ENCODE measurements around the gene ZNF766.

ZNF766 gene

DNA sequence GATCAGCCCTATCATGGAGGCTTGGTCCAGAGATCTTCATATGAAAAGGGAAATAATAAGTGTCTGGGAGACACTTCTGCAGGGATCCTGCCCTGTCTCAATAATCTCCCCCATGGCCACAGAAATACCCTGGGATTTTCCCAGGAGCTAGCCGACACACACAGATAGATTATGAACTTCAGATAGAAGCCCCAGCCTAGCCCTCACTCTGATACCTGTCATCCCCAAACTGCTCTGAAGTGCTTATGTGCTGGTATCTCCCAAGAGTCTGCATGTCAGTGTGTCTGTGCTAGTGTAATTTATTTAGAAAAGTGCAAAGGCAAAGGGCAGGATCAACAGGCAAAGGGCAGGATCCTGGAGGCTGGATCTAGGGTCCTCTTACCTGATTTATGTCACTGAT, 38.7 kb upstream of the ZNF766 start:
- Histone ChIP-seq H3K4me2 (ENCODE audit: low read depth, low read length, poor library complexity, severe bottlenecking) (no peak overlapping the region), H3K9me3 (ENCODE audit: insufficient read depth, low read length) (no peaks in the 10 kb centered on the region), H3K36me3 (ENCODE audit: low read length) (no peaks in the 10 kb centered on the region), H3K27ac (ENCODE audit: low read depth, low read length) (no peak overlapping the region), H3K9me2 (replicated peaks; ENCODE audit: insufficient read depth, low read length) (no peaks in the 10 kb centered on the region), H2AFZ (ENCODE audit: low read depth, low read length, severe bottlenecking) (no peak overlapping the region), H3K9ac (ENCODE audit: low read length) (no peak overlapping the region), H3K79me2 (ENCODE audit: insufficient read depth, low read length) (no peaks in the 10 kb centered on the region), H3F3A (ENCODE audit: insufficient read depth) (no peaks in the 10 kb centered on the region), H4K20me1 (ENCODE audit: low read depth, low read length) (no peaks in the 10 kb centered on the region), H3K27me3 (ENCODE audit: low read length) (no peaks in the 10 kb centered on the region), H3K4me3 (ENCODE audit: insufficient read depth, low read length, poor library complexity, severe bottlenecking) (no peak overlapping the region)
- TF ChIP-seq EZH2phosphoT487 (conservative IDR thresholded peaks at IDR 0.05; ENCODE audit: low read length) (no peak), CTCF (IDR thresholded peaks at IDR 0.05; ENCODE audit: insufficient read depth, low read length, poor library complexity, severe bottlenecking) (no peak)

- no peak overlapping the region for H2AFZ ChIP-seq (ENCODE audit: low read depth, low read length, severe bottlenecking)
- TF ChIP-seq CTCF (IDR thresholded peaks at IDR 0.05; ENCODE audit: insufficient read depth, low read length, poor library complexity, severe bottlenecking) = no peak
- TF ChIP-seq EZH2phosphoT487 (conservative IDR thresholded peaks at IDR 0.05; ENCODE audit: low read length) = no peak
These were observed 38.1 kb upstream of the ZNF766 start for GRCh38 chr19:52231154-52231910.

GRCh38 chr19:52234406-52234805, 35.0 kb upstream of the ZNF766 start:
- TF ChIP-seq EZH2phosphoT487 (conservative IDR thresholded peaks at IDR 0.05; ENCODE audit: low read length) (no peak), CTCF (IDR thresholded peaks at IDR 0.05; ENCODE audit: insufficient read depth, low read length, poor library complexity, severe bottlenecking) (no peak)
- no peaks in the 10 kb centered on the region for H3F3A ChIP-seq (ENCODE audit: insufficient read depth)
- H3K79me2 ChIP-seq (ENCODE audit: insufficient read depth, low read length) = no peaks in the 10 kb centered on the region
- H2AFZ ChIP-seq (ENCODE audit: low read depth, low read length, severe bottlenecking) = no peak overlapping the region
- H3K9me3 ChIP-seq (ENCODE audit: insufficient read depth, low read length) = no peaks in the 10 kb centered on the region
- no peaks in the 10 kb centered on the region for H4K20me1 ChIP-seq (ENCODE audit: low read depth, low read length)
- H3K36me3 ChIP-seq (ENCODE audit: low read length) = no peaks in the 10 kb centered on the region
- H3K27ac ChIP-seq (ENCODE audit: low read depth, low read length) = no peak overlapping the region
- H3K4me2 ChIP-seq (ENCODE audit: low read depth, low read length, poor library complexity, severe bottlenecking) = no peak overlapping the region
- no peak overlapping the region for H3K4me3 ChIP-seq (ENCODE audit: insufficient read depth, low read length, poor library complexity, severe bottlenecking)
- no peaks in the 10 kb centered on the region for H3K9me2 ChIP-seq (replicated peaks; ENCODE audit: insufficient read depth, low read length)
- no peak overlapping the region for H3K9ac ChIP-seq (ENCODE audit: low read length)
- H3K27me3 ChIP-seq (ENCODE audit: low read length) = no peaks in the 10 kb centered on the region

More at GRCh38 chr19:52231154-52231910, 38.1 kb upstream of the ZNF766 start:
- Histone ChIP-seq H3K27me3 (ENCODE audit: low read length) (no peaks in the 10 kb centered on the region), H4K20me1 (ENCODE audit: low read depth, low read length) (no peaks in the 10 kb centered on the region), H3K27ac (ENCODE audit: low read depth, low read length) (no peak overlapping the region), H3K4me3 (ENCODE audit: insufficient read depth, low read length, poor library complexity, severe bottlenecking) (no peak overlapping the region), H3K9me3 (ENCODE audit: insufficient read depth, low read length) (no peaks in the 10 kb centered on the region), H3K4me2 (ENCODE audit: low read depth, low read length, poor library complexity, severe bottlenecking) (no peak overlapping the region), H3K79me2 (ENCODE audit: insufficient read depth, low read length) (no peaks in the 10 kb centered on the region), H3F3A (ENCODE audit: insufficient read depth) (no peaks in the 10 kb centered on the region), H3K36me3 (ENCODE audit: low read length) (no peaks in the 10 kb centered on the region), H3K9me2 (replicated peaks; ENCODE audit: insufficient read depth, low read length) (no peaks in the 10 kb centered on the region), H3K9ac (ENCODE audit: low read length) (no peak overlapping the region)
